ENCODE data around the gene MTRF1L.
"Not testable (repeated sequence)": the region's sequence is repeated elsewhere in the genome, so short reads cannot be mapped to it uniquely, and the experiment has no call there.

DNA sequence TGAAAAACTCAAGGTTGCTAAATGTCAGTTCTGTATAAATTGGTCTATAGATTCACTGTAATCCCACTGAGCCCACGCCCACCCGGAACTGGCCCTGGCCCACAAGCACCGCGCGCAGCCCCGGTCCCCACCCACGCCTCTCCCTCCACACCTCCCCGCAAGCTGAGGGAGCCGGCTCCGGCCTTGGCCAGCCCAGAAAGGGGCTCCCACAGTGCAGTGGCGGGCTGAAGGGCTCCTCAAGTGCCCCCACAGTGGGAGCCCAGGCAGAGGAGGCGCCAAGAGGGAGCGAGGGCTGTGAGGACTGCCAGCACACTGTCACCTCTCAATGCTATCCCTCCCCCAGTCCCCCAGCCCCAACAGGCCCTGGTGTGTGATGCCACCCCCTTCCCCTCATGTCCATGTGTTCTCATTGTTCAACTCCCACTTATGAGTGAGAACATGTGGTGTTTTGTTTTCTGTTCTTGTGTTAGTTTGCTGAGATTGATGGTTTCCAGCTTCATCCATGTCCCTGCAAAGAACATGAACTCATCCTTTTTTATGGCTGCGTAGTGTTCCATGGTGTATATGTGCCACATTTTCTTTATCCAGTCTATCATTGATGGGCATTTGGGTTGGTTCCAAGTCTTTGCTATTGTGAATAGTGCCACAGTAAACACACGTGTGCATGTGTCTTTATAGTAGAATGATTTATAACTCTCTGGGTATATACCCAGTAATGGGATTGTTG is 36.2 kb downstream of the MTRF1L start:
- not testable (repeated sequence) for TF ChIP-seq PPARA (CRISPR knock-in tag; IDR thresholded peaks at IDR 0.05; ENCODE audit: borderline replicate concordance); CREB5 (CRISPR knock-in tag; IDR thresholded peaks at IDR 0.05; ENCODE audit: low read depth); ESRRG (CRISPR knock-in tag; IDR thresholded peaks at IDR 0.05); CSRNP3 (CRISPR knock-in tag; IDR thresholded peaks at IDR 0.05); ZFP30 (CRISPR knock-in tag; IDR thresholded peaks at IDR 0.05); SNAI2 (CRISPR knock-in tag; IDR thresholded peaks at IDR 0.05); TCF4 (CRISPR knock-in tag; IDR thresholded peaks at IDR 0.05; ENCODE audit: borderline replicate concordance); ZNF70 (CRISPR knock-in tag; IDR thresholded peaks at IDR 0.05); OSR1 (CRISPR knock-in tag; IDR thresholded peaks at IDR 0.05)
- TF ChIP-seq, protein P1, sequence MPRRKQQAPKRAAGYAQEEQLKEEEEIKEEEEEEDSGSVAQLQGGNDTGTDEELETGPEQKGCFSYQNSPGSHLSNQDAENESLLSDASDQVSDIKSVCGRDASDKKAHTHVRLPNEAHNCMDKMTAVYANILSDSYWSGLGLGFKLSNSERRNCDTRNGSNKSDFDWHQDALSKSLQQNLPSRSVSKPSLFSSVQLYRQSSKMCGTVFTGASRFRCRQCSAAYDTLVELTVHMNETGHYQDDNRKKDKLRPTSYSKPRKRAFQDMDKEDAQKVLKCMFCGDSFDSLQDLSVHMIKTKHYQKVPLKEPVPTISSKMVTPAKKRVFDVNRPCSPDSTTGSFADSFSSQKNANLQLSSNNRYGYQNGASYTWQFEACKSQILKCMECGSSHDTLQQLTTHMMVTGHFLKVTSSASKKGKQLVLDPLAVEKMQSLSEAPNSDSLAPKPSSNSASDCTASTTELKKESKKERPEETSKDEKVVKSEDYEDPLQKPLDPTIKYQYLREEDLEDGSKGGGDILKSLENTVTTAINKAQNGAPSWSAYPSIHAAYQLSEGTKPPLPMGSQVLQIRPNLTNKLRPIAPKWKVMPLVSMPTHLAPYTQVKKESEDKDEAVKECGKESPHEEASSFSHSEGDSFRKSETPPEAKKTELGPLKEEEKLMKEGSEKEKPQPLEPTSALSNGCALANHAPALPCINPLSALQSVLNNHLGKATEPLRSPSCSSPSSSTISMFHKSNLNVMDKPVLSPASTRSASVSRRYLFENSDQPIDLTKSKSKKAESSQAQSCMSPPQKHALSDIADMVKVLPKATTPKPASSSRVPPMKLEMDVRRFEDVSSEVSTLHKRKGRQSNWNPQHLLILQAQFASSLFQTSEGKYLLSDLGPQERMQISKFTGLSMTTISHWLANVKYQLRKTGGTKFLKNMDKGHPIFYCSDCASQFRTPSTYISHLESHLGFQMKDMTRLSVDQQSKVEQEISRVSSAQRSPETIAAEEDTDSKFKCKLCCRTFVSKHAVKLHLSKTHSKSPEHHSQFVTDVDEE (CRISPR knock-in tag; IDR thresholded peaks at IDR 0.05), result not testable (repeated sequence)
